Forelimb muscle (tissue), 1 donor: ENCODE results near the gene NEURL1B. TPM values are rescaled to one million over a fixed set of nuclear protein-coding genes. Genes with fewer than 3 reads are reported as not detected.
"Not testable (repeated sequence)": the region's sequence is repeated elsewhere in the genome, so short reads cannot be mapped to it uniquely, and the experiment has no call there.

Source experiments
- DNase-seq: peaks from one replicate; pipeline ENCODE4 v3.0.0-alpha.2; 2013; ENCODE audit warnings: low read depth
- polyA plus RNA-seq: library from polyadenylated mRNA; unstranded; fragments of 120-200 nt; gene quantifications from one replicate; pipeline ENCODE4 v1.2.1, GENCODE V29; 2013; ENCODE audit not compliant: insufficient read length

Gene NEURL1B
- polyA plus RNA-seq, 1 donor = 34.7 TPM

DNA sequence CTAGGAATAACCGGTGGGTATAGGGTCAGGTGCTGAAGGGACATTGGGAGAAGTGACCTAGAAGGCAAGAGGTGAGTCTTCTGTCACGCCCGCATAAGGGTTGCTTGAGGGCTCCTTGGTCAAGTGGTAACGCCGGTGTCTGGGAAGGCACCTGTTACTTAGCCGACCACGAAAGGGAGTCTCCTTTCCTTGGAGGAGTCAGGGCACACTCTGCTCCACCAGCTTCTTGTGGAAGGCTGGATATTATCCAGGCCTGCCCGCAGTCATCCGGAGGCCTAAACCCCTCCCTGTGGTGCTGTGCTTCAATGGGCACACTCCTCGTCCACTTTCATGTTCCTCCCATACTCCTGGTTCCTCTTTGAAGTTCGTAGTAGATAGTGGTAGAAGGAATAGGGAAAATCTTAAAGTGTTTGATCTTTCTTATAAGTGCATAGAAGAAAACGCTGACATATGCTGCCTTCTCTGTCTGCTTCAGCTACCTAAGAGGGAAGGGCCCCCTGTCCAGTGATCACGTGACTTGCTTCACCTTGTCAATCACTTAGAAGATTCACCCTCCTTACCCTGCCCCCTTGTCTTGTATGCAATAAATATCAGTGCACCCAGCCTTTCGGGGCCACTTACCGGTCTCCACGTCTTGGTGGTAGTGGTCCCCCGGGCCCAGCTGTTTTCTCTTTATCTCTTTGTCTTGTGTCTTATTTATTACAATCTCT is 16.6 kb downstream of the NEURL1B start:
- DNase-seq = not testable (repeated sequence)

DNA sequence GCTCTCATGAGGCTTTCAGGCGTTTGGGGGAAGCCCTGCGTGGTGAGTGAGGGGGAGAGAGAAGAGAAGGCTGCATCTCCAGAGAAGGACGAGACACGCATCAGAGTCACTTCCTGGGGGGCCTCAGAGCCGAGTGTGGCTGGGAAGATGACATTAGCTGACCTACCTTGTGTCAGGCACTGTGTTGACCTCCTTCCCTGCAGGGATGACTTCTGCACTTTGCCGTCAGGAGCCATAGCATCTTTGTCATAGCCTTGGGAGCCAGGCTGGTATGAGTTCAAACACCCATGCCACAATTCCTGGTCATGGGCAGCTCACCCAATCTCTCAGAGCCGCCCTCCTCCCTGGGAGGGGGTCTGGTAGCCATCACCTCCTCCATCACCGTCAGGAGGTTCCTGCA is 17.3 kb downstream of the NEURL1B start:
- no peak for DNase-seq

GRCh38 chr5:172658961-172659501 is 18.0 kb downstream of the NEURL1B start:
- no peak for DNase-seq

DNA sequence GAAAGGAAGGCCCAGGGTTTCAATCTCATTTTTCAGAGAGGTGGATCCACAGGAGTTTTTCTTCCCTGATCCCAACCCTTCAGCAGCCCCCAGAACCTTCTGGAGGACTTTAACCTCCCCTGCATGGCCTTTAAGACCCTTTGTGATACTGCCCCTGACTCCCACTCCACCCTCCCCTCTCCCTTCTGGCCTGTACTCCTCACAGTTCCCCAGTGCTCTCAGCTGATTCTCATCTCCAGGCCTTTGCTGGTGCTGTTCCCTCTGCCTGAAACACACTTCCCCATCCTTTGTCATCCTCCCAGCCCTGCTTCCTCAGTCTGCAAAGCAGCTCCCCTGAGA is 18.5 kb downstream of the NEURL1B start:
- no peak for DNase-seq

DNA sequence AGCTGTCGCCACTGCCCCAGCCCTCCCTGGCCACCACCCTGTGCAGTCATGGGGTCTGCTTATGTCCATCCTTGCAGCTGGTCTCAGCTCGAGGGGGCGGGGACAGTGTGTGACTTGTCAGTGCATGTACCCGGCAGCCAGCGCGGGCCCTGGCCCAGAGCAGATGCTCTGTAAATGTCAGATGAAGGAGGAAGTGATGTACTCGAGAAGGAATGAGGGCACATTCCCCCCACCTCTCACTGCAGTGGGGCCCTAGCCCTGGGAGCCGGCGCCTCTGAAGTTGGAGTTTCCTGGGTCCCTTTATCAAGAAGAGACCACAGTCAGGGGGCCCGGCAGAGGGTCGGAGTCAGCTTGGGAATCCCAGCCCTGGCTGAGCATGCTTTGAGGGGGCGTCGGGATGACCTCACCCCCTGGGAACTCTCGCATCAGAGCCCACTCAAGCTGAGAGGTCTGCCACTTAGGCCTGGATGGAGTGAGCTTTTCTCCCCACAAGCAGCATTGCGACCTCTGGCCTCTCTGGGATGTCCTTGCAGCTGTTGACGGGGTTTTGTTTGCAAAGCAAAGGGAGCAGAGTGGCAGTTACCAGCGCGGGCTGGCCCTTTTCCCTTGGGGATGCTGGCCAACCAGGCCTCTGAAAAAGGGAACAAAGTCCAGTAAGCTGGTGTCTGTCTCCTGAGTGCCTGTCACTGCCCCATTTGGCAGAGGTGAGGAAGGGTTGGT is 19.0 kb downstream of the NEURL1B start:
- DNase-seq = no peak

GRCh38 chr5:172660974-172661373 is 19.9 kb downstream of the NEURL1B start:
- DNase-seq = no peak

DNA sequence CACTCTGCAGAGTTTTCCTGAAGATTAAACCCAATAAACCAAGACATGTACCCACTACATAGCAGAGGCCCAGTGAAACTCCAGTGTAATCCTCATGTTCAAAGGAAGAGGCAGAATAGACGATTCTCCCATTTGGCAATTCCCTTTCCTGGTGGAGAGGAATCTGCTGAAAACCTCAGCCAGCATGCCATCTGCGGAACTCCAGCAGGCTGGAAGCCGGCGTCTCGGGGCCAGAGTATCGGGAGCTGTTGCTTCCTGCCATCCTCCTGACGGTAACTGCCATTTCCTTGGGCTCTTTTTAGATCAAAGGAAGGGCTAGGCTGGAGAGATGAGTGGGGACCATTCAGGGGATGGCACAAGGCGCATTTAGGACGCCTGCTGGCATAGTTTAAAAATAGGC is 20.5 kb downstream of the NEURL1B start:
- no peak for DNase-seq

DNA sequence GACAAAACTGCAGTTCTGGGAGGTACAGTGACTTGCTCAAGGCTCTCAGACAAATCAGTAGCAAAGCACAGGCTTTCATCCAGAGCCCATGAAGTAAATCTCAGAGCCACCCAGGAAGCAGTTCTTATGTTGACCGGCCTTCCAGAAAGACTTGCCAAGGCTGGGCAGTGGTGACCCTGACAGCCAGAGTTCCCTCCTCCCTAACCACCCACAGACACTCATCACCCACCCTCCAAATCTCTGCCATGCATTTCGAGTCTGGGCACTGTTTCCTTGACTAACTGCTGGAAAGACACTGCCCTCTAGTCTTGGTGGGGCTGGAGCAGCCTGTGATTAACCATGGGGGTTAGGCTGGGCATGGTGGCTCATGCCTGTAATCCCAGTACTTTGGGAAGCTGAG is 21.5 kb downstream of the NEURL1B start:
- no peak for DNase-seq

GRCh38 chr5:172664018-172664417 is 23.0 kb downstream of the NEURL1B start:
- no peak for DNase-seq

GRCh38 chr5:172664681-172665541 is 23.8 kb downstream of the NEURL1B start:
- DNase-seq = no peak

DNA sequence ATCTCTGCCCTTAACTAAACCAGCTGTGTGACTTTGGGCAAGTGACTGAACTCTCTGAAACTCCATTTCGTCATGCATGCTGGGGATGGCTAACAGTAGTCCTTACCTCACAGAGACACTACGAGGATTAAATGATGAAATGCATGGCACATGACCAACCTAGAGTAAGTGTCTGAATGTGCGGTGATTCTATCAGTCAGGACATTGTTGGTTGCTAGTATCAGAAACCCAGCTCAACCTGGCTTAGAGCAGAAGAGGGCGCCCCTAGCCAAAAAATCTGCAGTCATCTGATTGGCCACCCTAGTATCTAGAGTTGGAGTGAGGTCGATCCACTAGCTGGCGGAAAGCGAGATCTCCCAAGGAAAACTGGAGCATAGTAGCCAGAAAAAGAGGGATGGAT is 25.2 kb downstream of the NEURL1B start:
- no peak for DNase-seq

- DNase-seq = no peak
Observed at GRCh38 chr5:172667786-172668593, 26.9 kb downstream of the NEURL1B start.

DNA sequence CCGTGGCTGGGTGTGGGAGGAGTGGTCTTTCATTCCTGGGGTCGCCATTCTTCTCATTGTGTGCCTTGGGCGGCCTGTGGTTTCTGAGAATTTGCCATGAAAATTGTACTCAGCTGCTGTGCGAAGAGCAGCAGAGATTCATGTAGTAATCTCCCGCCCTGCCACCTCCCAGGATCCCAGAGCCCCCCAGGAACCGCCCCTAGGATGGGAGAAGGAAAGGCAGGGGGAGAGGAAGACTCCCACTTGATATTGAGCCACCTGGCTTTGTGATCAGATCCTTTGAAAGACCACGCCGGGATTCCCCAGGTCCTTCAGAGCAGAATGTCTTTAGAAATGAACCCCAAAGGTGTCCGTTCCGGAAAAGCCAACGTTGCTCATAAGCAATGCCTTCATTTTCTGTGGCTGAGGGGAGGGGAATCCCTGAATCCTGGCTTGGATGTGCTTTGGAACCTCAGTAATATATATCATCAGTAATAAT is 27.6 kb downstream of the NEURL1B start:
- no peak for DNase-seq

- no peak for DNase-seq
Observed at GRCh38 chr5:172669386-172670004, 28.4 kb downstream of the NEURL1B start.

GRCh38 chr5:172670005-172670402 is 28.9 kb downstream of the NEURL1B start:
- DNase-seq = no peak

- no peak for DNase-seq
Observed at GRCh38 chr5:172670444-172670843, 29.4 kb downstream of the NEURL1B start.

DNA sequence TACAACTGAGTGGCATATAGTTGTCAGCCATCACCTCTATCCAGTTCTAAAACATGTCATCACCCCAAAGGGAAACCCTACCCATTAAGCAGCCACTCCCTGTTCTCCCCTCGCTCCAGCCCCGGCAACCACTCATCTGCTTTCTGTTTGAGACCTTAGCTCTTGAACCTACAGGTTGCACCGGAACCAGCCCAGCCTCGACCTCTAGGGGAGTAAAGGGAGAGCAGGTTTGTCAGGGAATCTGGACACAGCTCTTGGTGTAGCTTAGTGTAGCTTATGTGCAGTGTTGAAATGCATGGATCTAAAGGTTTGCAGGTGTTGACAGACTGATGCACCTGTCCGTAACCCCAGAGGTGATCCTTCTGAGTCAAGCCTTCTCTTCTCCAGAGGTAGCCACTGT is 30.0 kb downstream of the NEURL1B start:
- DNase-seq = no peak

GRCh38 chr5:172672681-172673080 is 31.6 kb downstream of the NEURL1B start:
- DNase-seq = no peak

DNA sequence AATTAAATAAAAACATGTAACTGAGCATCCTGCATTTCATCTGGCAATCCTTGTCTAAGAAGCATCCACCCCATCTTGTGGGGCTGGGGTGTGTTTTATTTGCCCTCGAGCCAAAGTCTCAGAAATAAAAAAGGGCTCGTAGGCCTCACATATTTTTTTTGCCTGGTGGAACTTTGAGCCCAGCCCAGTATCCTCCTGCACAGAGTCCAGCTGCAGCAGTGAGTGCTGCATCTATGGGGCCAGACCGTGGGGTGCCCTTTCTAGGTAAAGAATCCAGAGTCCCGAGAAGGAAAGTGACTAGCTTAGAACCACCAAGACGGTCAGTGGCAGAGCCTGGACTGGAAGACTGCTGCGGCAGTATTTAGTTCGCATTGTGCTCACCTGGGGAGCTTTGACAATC is 33.1 kb downstream of the NEURL1B start:
- DNase-seq = no peak

GRCh38 chr5:172676914-172677475 is 35.9 kb downstream of the NEURL1B start:
- no peak for DNase-seq
